GM19238 (cell line): ENCODE measurements around the gene PKHD1.

ENCODE experiments used
- DNase-seq: peaks from one replicate; pipeline ENCODE4 v3.0.0; 2011; ENCODE audit warnings: low spot score; ENCODE audit not compliant: insufficient read length

Gene PKHD1

GRCh38 chr6:52049252-52050050 lies 38.0 kb downstream of the PKHD1 start:
- DNase-seq, result peak; percentile 16

DNA sequence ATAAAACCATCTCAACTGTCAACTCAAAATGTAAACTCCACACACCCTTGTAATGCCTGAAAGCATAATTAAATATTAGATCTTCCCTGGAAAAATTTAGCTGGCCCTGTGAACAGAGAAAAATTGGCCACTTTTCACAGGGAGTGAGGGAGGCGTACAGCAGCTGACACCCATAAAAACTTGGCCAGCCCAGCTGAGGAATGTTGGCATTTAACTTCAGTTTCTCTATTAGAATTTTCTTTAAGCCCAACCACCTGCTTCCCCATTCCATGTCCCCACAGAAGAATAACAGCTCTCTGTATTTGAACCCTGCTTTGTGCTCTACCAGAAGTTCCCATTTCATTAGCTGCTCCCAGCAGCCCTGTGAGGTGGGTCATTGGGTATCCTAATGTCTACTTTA lies 41.0 kb downstream of the PKHD1 start:
- DNase-seq, result no peak

DNA sequence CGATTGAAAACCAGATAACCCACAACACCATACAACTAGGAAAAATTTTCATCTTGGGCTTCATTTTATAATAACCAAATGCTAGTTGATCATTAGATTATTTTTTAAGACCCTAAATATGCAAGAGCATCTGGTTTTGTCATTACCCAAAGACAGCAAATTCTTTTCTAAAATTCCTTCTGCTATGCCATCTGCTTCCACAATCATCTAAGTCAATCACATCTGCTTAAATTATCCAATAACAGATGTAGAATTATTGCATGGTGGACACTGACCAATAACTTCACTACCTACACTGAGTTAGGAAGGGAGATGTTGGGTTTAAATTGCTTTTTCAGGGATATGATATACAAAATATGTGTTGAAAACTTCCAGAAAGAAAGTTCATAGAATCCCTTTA lies 41.9 kb downstream of the PKHD1 start:
- no peak for DNase-seq

DNA sequence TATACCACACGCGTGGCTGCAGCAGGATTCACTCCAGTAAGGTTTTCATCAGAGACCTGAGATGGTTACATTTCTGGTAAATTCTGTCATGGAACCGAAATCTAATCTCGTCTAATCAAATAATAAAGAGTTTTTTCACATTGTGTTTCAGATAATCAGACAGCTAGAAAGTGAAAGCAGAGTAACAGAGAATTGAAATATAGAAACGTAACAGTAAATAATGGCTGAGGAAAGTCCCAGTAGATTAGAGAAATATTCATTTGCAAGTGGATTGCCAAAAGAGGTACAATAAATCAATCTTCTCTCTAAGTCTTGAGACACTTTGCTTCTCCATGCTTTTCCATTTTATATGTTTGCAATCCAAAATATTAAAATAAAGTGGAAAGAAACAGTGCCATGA lies 42.4 kb downstream of the PKHD1 start:
- DNase-seq, result no peak

DNA sequence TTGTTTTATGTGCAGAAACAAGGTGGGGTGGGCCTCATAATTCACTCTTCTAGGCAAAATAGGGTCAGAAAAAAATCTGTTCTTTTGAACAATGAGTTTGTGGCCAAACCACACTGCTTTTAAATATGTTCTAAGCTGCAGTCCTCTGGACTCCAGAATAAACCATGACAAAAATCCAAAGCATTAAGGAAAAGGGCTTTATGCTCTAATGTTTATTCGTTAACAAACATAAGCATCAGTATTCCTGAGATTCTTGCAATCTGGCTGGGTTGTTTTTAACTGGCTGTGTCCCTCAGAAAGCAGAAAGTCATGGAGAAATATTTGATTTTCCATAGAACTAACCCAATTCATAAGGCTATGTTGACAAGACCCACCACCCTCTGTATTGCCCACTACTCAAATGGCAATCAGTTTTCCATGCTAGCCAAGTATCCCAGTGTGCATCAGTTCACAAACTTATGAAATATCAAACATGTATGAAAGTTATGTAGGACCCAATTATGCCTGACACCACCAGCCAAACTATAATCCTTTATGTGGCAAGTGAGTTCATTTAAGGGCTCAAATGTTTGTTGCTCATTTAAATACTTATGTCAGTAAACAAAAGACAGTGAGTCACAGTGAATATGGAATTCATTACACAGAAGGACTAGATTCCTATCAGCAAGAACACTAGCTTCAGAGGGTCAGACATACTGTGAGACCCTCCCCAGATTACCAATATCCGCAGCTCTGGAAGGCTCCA lies 45.1 kb downstream of the PKHD1 start:
- no peak for DNase-seq

- DNase-seq, result no peak
Measured at GRCh38 chr6:52041134-52041533, 46.3 kb downstream of the PKHD1 start.

DNA sequence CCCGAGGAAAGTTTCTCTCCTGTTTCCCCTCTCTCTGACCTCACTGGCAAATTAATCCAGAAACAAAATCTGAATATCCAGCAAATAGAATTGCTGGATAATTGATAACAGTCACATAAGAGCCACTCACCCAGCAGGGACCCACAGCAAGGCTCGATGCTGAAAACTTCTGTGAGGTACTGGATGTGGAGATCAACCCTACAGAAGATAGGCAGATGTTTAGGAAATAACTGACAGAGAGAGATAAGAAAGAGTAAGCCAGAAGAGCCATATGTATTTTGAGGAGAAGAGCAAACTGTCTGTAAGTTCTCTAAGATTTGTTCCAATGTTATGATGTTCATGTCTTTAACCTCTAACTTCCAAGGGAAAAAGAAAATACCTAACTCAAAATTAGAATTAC lies 59.7 kb downstream of the PKHD1 start:
- DNase-seq, result no peak

DNA sequence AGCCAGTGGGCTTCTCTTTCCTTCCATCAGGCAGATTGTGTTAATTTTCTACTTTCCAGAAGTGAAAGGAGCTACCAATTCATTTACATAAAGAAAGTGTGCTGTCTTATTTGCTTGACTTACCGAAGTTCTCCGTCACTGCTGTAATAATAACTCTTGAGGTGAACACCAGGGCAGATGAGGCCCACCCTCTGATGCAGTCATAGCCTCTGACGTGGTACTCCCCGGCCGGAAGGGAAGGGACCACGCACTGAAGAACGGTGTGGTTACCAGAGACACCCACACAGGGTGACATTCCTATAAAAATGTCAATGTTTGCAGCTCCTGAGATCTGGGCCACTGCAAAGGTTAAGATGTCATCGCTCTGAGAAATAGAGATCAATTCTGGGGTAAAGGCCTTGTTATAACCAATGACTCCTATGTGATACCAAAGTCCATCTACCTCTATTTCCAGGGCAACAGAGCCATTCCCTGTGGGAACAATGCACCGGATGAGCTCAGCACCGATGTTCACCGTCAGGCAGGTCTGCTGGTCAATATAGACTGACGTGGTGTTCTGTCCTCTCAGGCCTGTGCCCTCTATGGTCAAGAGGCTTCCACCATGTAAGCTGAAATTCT lies 62.9 kb downstream of the PKHD1 start:
- DNase-seq, result no peak

GRCh38 chr6:52022675-52023074 lies 64.7 kb downstream of the PKHD1 start:
- no peak for DNase-seq

DNA sequence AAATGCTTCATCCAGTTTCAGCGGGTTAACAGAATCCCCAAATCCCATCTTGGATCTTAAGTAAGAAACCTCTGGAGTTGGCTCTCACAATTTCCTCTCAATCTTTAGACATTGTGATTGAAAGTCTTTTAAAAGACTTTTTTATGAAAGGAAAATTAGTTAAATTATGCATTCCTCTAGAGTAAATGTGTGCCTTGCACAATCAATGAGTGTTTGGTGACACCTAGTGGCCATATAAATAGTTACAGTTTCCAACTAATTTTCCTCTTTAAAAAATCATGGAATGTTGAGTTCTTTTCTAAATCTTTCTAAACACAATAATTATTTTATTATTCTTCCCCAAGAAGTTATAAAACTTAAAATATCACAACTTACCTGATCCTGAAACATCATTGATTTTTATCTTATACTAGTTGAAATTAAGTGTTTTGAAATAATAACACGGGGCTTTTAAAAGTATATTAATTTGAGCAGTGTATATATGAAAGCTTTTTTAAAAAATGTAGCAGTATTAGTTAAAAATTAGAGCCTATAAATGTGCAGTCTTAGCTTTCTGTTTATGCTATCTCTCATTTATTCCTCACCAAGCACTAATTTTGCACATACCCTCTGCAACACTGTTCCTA lies 66.4 kb downstream of the PKHD1 start:
- DNase-seq, result no peak

GRCh38 chr6:52019881-52020280 lies 67.5 kb downstream of the PKHD1 start:
- no peak for DNase-seq

DNA sequence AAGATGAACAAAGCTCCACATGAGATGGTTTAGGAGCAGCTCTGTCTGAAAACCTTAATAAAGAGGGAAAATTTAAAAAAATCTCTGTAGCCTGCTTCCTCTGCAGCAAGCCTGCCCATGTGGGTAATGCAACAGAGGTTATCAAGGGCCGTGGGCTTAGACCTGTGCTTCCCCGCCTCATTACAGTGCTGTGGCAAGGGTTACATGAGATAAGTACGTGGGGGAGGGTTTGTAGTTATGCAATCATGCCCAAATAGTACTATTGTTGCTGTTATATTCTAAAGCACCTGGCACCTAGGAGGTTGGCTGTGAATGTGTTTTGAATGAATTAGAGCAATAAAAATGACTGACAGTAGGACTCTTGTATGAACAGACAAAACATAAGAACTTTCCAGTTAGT lies 68.3 kb downstream of the PKHD1 start:
- DNase-seq, result no peak

GRCh38 chr6:52016915-52017748 lies 70.3 kb downstream of the PKHD1 start:
- DNase-seq, result no peak

DNA sequence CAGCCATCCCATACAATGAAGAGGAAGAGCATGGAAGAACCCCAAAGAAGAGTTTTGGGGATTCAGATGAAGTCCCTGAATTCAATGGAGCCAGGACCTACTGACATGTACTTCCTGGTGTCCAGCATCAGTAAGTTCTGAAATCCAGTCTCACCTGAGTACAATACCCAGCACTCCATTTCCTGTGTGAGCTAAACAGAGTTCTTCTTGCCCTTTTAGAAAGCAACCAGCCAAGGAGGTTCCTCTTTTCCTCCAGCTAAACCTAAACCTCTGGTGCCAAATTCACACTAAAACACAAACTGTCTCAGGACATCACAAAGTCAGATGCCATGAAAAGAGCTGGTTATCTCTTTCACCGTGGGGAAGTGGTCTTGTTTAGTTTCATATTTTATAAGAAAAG lies 71.5 kb downstream of the PKHD1 start:
- no peak for DNase-seq

DNA sequence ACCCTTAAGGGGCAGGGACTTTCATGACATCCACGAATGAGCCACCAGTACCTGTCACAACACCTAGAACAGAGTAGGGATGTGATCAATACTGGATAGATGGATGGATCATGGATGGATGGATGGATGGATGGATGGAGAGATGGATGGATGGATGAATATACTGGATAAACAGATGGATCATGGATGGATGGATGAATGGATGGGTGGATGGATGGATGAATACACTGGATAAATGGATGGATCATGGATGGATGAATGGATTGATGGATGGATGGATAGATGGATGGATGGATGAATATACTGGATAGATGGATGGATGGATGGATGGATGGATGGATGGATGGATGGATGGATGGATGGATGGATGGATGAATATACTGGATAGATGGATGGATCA lies 73.0 kb downstream of the PKHD1 start:
- no peak for DNase-seq

DNA sequence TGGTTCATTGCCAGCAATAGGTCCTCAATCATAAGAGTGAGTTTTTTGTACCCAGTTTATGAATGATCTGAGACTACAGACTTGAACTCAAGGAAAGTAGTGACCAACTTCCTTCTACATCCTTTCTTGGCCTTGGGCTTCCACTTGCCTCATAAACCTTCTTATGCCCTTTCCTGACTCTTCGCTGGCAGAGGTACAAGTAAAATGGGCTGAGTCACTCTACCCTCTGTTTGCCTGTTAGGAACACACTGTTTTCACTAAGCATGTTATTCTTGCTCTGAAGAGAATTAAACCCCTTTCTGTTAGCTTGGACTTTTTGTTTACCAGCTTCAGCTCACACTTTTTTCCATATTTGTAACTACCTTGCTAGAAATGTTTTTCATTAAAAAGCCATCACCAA lies 74.4 kb downstream of the PKHD1 start:
- no peak for DNase-seq

- DNase-seq, result no peak
Measured at GRCh38 chr6:52012582-52012981, 74.8 kb downstream of the PKHD1 start.

DNA sequence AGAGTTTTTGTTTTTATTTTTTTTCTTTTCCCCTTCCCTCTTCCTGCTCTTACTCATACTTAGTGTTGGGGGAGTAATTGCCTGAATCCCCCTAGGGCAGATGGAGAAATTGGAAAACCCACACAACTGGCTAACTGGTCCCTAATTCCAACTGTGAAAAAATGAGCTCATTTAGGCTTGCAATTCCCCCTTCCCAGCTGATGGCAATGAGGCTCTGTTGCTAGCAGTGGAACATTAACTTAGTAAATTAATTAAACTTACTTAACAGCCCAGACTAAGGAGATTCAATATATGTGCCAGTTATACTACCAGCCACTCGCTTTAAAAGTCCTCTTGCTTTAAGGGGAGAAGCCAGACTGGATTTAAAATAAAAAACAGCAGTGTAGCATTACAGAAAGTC lies 76.6 kb downstream of the PKHD1 start:
- DNase-seq, result no peak

- no peak for DNase-seq
Measured at GRCh38 chr6:52010145-52010544, 77.3 kb downstream of the PKHD1 start.

GRCh38 chr6:52009466-52010140 lies 77.8 kb downstream of the PKHD1 start:
- no peak for DNase-seq

DNA sequence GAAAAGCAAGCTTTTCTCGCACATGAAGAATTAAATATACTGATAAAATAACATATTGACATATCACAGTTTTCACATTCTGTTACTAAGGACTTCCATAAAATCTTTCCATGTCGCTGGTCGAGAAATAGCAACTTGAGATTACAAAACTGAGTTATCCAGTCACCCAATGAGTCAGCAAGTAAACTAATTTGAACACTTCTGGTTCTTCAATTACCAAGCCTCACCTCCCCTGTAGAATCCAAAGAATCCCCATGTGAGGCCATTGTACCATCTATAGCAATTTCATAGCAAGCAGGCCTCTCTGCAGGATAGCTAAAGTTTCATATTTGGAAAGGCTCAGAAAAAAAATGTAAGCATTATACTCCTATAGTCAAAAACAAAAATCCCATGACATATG lies 87.3 kb downstream of the PKHD1 start:
- DNase-seq, result no peak
